Panc1 (cell line): ENCODE results near the gene POLD2. TPM values are rescaled to one million over a fixed set of nuclear protein-coding genes. Genes with fewer than 3 reads are reported as not detected.

ENCODE experiments used
- ATAC-seq: fragments of 200-7000 bp; cut with Tn5 transposase; 2 replicates; pipeline ENCODE4 v1.9.1; 2020; ENCODE audit warnings: mild to moderate bottlenecking, moderate library complexity
- BruUV-seq: library from RNA; stranded (reverse); fragments of 400-500 nt; replicated peaks from 2 replicates; lab custom pipeline; 2021; lab: Mats Ljungman, UMichigan
- CTCF ChIA-PET: fragments of 300-600 bp; sonication (Branson Sonifier 250); formaldehyde crosslinking; loops from one replicate; lab custom pipeline; 2022; ENCODE audit warnings: antibody characterized with exemption; lab: Charles Lee
- POLR2A ChIA-PET: fragments of 300-600 bp; sonication (Branson Sonifier 250); formaldehyde crosslinking; loops from one replicate; lab custom pipeline; 2022; ENCODE audit warnings: antibody characterized with exemption; lab: Charles Lee
- DNase-seq: peaks from one replicate; pipeline ENCODE4 v3.0.0-alpha.2; 2010; ENCODE audit warnings: low read depth, low spot score
- H3K27ac ChIP-seq: 2 replicates; pipeline ENCODE4 v1.5.1; 2011; ENCODE audit warnings: mild to moderate bottlenecking, low read length, inconsistent platforms
- H3K27me3 ChIP-seq: fragments of 200-500 bp; sonication (Bioruptor generic); 2 replicates; pipeline ENCODE4 v1.6.0; 2014; ENCODE audit warnings: low read length, inconsistent platforms; ENCODE audit not compliant: control insufficient read depth, insufficient read depth
- H3K36me3 ChIP-seq: fragments of 200-500 bp; sonication (Bioruptor generic); 2 replicates; pipeline ENCODE4 v1.5.1; 2014; ENCODE audit warnings: inconsistent platforms, mild to moderate bottlenecking, low read length, moderate library complexity; ENCODE audit not compliant: control insufficient read depth, insufficient read depth
- H3K4me1 ChIP-seq: 2 replicates; pipeline ENCODE4 v1.5.1; 2011; ENCODE audit warnings: inconsistent platforms, mild to moderate bottlenecking, low read length, moderate library complexity; ENCODE audit not compliant: control insufficient read depth, insufficient read depth
- H3K4me3 ChIP-seq, 2 experiments: 2 replicates each; pipeline ENCODE4 v1.5.1; 2011 to 2012; ENCODE audit warnings: low read depth in 2 of 2, low read length in 2 of 2, mild to moderate bottlenecking in 2 of 2, inconsistent platforms in 1 of 2, moderate library complexity in 1 of 2
- H3K9me3 ChIP-seq: fragments of 200-500 bp; sonication (Bioruptor generic); 2 replicates; pipeline ENCODE4 v1.5.1; 2014; ENCODE audit warnings: low read depth, mild to moderate bottlenecking, inconsistent platforms, low read length, moderate library complexity; ENCODE audit not compliant: control insufficient read depth, insufficient read depth
- CTCF ChIP-seq: fragments of 450-650 bp; IDR thresholded peaks from 2 replicates; pipeline ENCODE4 v1.5.1; 2017; ENCODE audit warnings: mild to moderate bottlenecking
- POLR2AphosphoS5 ChIP-seq: IDR thresholded peaks from 2 replicates; pipeline ENCODE4 v1.6.1; 2012; ENCODE audit warnings: mild to moderate bottlenecking, low read depth, low read length, moderate library complexity
- REST ChIP-seq, 2 experiments: IDR thresholded peaks; 2 replicates each; pipeline ENCODE4 v1.6.1; 2011 to 2012; ENCODE audit warnings: low read depth in 2 of 2, control low read depth in 1 of 2, low read length in 1 of 2, mild to moderate bottlenecking in 1 of 2, moderate library complexity in 1 of 2; ENCODE audit not compliant: insufficient read depth in 1 of 2
- SIN3A ChIP-seq: IDR thresholded peaks from 2 replicates; pipeline ENCODE4 v1.6.1; 2012; ENCODE audit warnings: low read depth, mild to moderate bottlenecking, low read length, moderate library complexity, borderline replicate concordance; ENCODE audit not compliant: insufficient read depth
- TCF7L2 ChIP-seq: IDR thresholded peaks from 2 replicates; pipeline ENCODE4 v1.6.1; 2011; ENCODE audit warnings: mild to moderate bottlenecking, low read depth, low read length, inconsistent platforms
- in situ Hi-C: cut with HindIII; loops from 2 replicates; pipeline ENCODE4 v1.10.0; 2016; ENCODE audit warnings: low sequenced_read_pairs, low pct_unique_long_range_greater_than_20kb
- intact Hi-C: fragments of 100-400 bp; cut with micrococcal nuclease; formaldehyde crosslinking; loops from one replicate; pipeline ENCODE4 v1.10.0; 2022; ENCODE audit not compliant: unreplicated experiment
- total RNA-seq: library from RNA; stranded (reverse); gene quantifications from one replicate; pipeline ENCODE4 v1.2.1, GENCODE V29; 2021; ENCODE audit not compliant: unreplicated experiment

The POLD2 gene
- total RNA-seq, 1 experiment from 2014 or later, result 195 TPM

- peaks cover 2% of the 10 kb centered on the region for H3K4me1 ChIP-seq
- H3K27ac ChIP-seq, result no peak overlapping the region
- H3K9me3 ChIP-seq, result no peaks in the 10 kb centered on the region
- intact Hi-C loops (no loop called here), in situ Hi-C loops (no loop called here)
- TF ChIP-seq POLR2AphosphoS5, result no peak
- TF ChIP-seq REST (IDR thresholded peaks at IDR 0.05; ENCODE audit: insufficient read depth in 1 of 2, low read depth in 2 of 2, low read length in 1 of 2), result no peak
- no peak for TF ChIP-seq TCF7L2
- no peak for TF ChIP-seq SIN3A
- no peak for TF ChIP-seq CTCF
- DNase-seq, result no peak
- no TSS peak for BruUV-seq
- ATAC-seq, result no peak
- POLR2A ChIA-PET, result interaction anchor here (0.6 kb wide), 2 partner anchors 19 to 21 kb away, joined by 3 to 4 read pairs; no protein-coding TSS in a partner anchor
- peaks cover 16% of the 10 kb centered on the region for H3K36me3 ChIP-seq
- no peak overlapping the region for H3K4me3 ChIP-seq
- CTCF ChIA-PET, result no interaction called here
- no peaks in the 10 kb centered on the region for H3K27me3 ChIP-seq
Measured at GRCh38 chr7:44116789-44117666, 6.3 kb downstream of the POLD2 start.

GRCh38 chr7:44116087-44116788 lies 7.1 kb downstream of the POLD2 start:
- in situ Hi-C loops (no loop called here), intact Hi-C loops (no loop called here)
- ATAC-seq (no peak), DNase-seq (no peak)
- H3K4me1 ChIP-seq, result no peaks in the 10 kb centered on the region; the same call in 1 of the 2 replicates
- H3K27me3 ChIP-seq, result no peaks in the 10 kb centered on the region
- no TSS peak for BruUV-seq
- POLR2A ChIA-PET, result interaction anchor here (0.6 kb wide), 1 partner anchor 17 kb away, joined by 10 read pairs; no protein-coding TSS in a partner anchor
- H3K9me3 ChIP-seq, result no peaks in the 10 kb centered on the region
- no peak overlapping the region for H3K4me3 ChIP-seq
- CTCF ChIA-PET, result interaction anchor here (0.6 kb wide), 1 partner anchor 41 kb away, joined by 5 read pairs; no protein-coding TSS in a partner anchor
- no peak for TF ChIP-seq CTCF
- TF ChIP-seq REST (IDR thresholded peaks at IDR 0.05; ENCODE audit: insufficient read depth in 1 of 2, low read depth in 2 of 2, low read length in 1 of 2), result no peak
- no peak for TF ChIP-seq POLR2AphosphoS5
- no peak for TF ChIP-seq SIN3A
- TF ChIP-seq TCF7L2, result no peak
- no peak overlapping the region for H3K27ac ChIP-seq
- H3K36me3 ChIP-seq, result peaks cover 11% of the 10 kb centered on the region
